Esophagus squamous epithelium (tissue), 5 donors: ENCODE data around the gene ZMYND8. TPM values are rescaled to one million over a fixed set of nuclear protein-coding genes. Genes with fewer than 3 reads are reported as not detected.
"Not testable (repeated sequence)": the region's sequence is repeated elsewhere in the genome, so short reads cannot be mapped to it uniquely, and the experiment has no call there.

Experiments used
- DNase-seq: peaks from one replicate; lab custom pipeline; 2025; lab: John Stamatoyannopoulos, UW
- H3K27ac ChIP-seq, 4 donors: fragments of 200-600 bp; sonication (generic); one replicate each; pipeline ENCODE4 v1.5.1; 2016 to 2019; ENCODE audit warnings: mild to moderate bottlenecking in 1 of 4
- H3K27me3 ChIP-seq, 4 donors: fragments of 200-600 bp; sonication (generic); 1 replicate in 3 of 4; 2 replicates in 1 of 4; pipeline versions ENCODE4 v1.5.1 to v1.6.0; 2017 to 2021; ENCODE audit warnings: antibody characterized with exemption in 1 of 4
- H3K36me3 ChIP-seq, 3 donors: fragments of 200-600 bp; sonication (generic); one replicate each; pipeline ENCODE4 v1.5.1; 2016 to 2019
- H3K4me1 ChIP-seq, 3 donors: fragments of 200-600 bp; sonication (generic); one replicate each; pipeline ENCODE4 v1.5.1; 2017 to 2019
- H3K4me3 ChIP-seq, 4 donors: fragments of 200-600 bp; sonication (generic); 1 replicate in 3 of 4; 2 replicates in 1 of 4; pipeline ENCODE4 v1.5.1; 2016 to 2019; ENCODE audit warnings: mild to moderate bottlenecking in 2 of 4, moderate library complexity in 1 of 4
- H3K9me3 ChIP-seq, 3 donors: fragments of 200-600 bp; sonication (generic); one replicate each; pipeline ENCODE4 v1.5.1; 2016 to 2019
- CTCF ChIP-seq, 6 experiments: fragments of 450-650 bp in 4 of 6; fragments of 200-600 bp in 2 of 6; sonication (generic) in 2 of 6; IDR thresholded peaks; one replicate each; pipeline ENCODE4 v1.5.1; 2016 to 2019; ENCODE audit warnings: antibody characterized with exemption in 6 of 6, mild to moderate bottlenecking in 4 of 6, moderate library complexity in 4 of 6
- POLR2A ChIP-seq, 4 donors: fragments of 450-650 bp; IDR thresholded peaks; one replicate each; pipeline ENCODE4 v1.6.1; 2017; ENCODE audit warnings: antibody characterized with exemption in 4 of 4, mild to moderate bottlenecking in 4 of 4, moderate library complexity in 3 of 4
- WGBS, 2 donors: methylation state at CpG; one replicate each; pipeline ENCODE4 v1.1.5; 2018; 5-methylcytosine and 5-hydroxymethylcytosine counted together
- intact Hi-C: fragments of 100-400 bp; cut with DNase I; formaldehyde crosslinking; loops from one replicate; pipeline ENCODE4 v1.15.0; 2022
- total RNA-seq, 4 donors: library from RNA; depleted of rRNA; stranded (reverse); fragments of >200 nt; gene quantifications; one replicate each; pipeline ENCODE4 v1.1.0, GENCODE V29; 2016
- donor health status: DM: yes; HTN: yes; CAD: no.

The ZMYND8 gene
- total RNA-seq, 4 donors from 2014 or later, result 21.5 to 26.3 (median 24.3) TPM

- Histone ChIP-seq H3K4me3 (no peak overlapping the region), H3K9me3 (no peaks in the 10 kb centered on the region), H3K4me1 (peaks cover 0 to 31% (median 4%) of the 10 kb centered on the region in 3 donors), H3K27me3 (no peaks in the 10 kb centered on the region), H3K36me3 (peaks cover 18 to 90% (median 19%) of the 10 kb centered on the region in 3 donors), H3K27ac (peak overlapping the region in 2 of 4 donors; percentile 17 to 56)
- intact Hi-C loops, result no loop called here
- 75 to 87% methylated on average over 15 of the region's 15 CpGs for whole genome bisulfite sequencing, 2 donors
- TF ChIP-seq CTCF (IDR thresholded peaks at IDR 0.05) (no peak), POLR2A (IDR thresholded peaks at IDR 0.05) (no peak)
- no peak for DNase-seq
Measured at GRCh38 chr20:47262365-47263013, 94.0 kb downstream of the ZMYND8 start.

GRCh38 chr20:47262008-47262364 lies 94.5 kb downstream of the ZMYND8 start:
- DNase-seq, result no peak
- Histone ChIP-seq H3K27ac (no peak overlapping the region), H3K4me1 (peaks cover 0 to 31% (median 4%) of the 10 kb centered on the region in 3 donors), H3K4me3 (no peak overlapping the region), H3K36me3 (peaks cover 18 to 86% (median 19%) of the 10 kb centered on the region in 3 donors), H3K9me3 (no peaks in the 10 kb centered on the region), H3K27me3 (no peaks in the 10 kb centered on the region)
- intact Hi-C loops, result no loop called here
- WGBS, 2 donors, result 83 to 96% methylated on average over 8 of the region's 8 CpGs
- TF ChIP-seq CTCF (IDR thresholded peaks at IDR 0.05) (no peak), POLR2A (IDR thresholded peaks at IDR 0.05) (no peak)

DNA sequence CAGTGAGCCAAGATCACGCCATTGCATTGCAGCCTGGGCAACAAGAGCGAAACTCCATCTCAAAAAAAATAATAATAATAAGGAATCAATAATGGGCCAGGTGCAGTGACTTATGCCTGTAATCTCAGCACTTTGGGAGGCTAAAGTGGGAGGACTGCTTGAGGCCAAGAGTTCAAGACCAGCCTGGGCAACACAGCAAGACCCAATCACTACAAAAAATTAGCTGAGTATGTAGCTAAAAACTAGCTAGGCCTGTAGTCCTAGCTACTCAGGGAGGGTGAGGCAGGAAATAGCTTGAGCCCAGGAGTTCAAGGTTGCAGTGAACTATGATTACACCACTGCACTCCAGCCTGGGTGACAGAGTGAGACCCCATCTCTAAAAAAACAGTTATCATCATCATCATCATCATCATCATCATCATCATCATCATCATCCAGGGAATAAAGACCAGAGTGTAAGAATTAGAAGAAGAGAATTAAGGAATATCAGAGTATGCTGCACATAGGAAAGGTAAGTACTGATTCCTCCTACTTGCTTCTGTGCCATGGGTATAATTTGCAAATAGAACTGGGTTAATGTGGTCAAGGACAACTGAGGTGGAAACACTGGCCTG lies 95.2 kb downstream of the ZMYND8 start:
- DNase-seq, H3K4me3 ChIP-seq, H3K9me3 ChIP-seq, intact Hi-C loops, H3K27me3 ChIP-seq, H3K27ac ChIP-seq: not testable (repeated sequence)
- 97% methylated on average over 2 of the region's 2 CpGs; no CpG with 5 or more reads in 1 of the 2 donors for WGBS, 2 donors
- H3K36me3 ChIP-seq, result peaks cover 18 to 86% (median 19%) of the 10 kb centered on the region in 3 donors
- peaks cover 0 to 31% (median 4%) of the 10 kb centered on the region in 3 donors for H3K4me1 ChIP-seq

DNA sequence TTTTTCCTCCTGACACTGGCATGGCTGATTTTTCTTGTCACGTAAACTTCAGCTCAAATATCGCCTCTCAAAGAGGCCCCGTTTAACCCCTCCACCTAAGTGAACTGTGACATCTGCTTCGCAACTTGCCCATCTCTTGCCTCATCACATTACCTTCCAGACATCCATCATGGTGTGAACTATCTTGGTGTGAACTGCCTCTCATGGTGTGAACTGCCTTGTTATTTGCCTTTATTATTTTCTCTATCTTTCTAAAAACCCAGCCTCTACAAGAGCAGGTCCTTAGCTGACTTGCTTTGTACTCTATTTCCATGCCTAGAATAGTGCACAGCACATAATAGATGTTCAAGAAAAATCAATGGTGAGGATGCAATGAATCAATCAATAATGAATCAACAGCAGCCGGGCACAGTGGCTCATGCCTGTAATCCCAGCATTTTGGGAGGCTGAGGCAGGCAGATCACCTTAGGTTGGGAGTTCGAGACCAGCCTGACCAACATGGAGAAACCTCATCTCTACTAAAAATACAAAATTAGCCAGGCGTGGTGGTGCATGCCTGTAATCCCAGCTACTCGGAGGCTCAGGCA lies 95.9 kb downstream of the ZMYND8 start:
- intact Hi-C loops, H3K27me3 ChIP-seq, H3K4me3 ChIP-seq, H3K27ac ChIP-seq, DNase-seq, H3K9me3 ChIP-seq: not testable (repeated sequence)
- WGBS, 2 donors, result 91 to 94% methylated on average over 7 to 8 of the region's 8 CpGs
- Histone ChIP-seq H3K36me3 (peaks cover 18 to 85% (median 19%) of the 10 kb centered on the region in 3 donors), H3K4me1 (peaks cover 0 to 31% (median 4%) of the 10 kb centered on the region in 3 donors)

DNA sequence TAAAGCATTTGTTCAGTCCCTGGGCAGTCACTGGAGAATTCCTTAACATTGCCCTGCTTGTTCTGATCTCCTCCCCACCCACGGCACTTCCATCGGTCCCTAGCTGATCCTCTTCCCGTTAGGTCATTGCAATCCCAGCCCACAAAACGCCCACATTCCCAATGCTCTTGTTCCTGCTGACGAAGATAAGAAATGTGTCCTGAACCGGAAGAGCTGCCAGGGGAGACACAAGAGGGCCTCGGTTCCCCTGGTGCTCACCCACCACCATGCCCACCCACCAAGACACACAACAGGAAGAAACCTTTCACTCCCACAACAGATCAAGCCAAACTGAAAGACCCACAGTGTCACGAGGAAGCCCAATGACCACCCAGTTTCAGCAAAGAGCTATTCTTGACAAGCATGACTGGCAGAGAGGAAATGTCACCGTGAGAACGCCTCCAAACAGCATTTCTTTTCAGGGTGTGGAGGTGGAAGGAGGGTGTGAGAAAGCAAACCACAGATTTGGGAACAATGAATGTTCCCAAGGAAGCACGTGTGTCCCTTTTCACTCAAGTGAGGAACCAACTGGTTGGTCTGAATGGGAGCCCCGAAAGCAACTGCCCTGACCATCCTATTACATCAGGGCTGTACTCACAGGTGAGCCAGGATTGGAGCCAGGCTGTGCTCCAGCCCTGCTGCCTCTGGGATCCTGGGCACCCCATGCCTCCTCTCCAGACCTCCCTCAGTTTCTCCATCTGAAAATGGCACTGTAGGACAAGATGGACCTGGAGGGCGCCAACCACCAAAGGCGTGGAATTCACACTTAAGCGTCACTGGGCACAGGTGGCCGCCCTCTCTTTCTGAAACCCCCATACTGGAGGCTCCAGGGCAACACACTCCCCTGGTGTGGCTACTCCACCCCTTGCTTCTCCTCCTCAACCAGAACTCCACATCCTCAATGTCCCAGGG lies 97.5 kb downstream of the ZMYND8 start:
- Histone ChIP-seq H3K9me3 (no peaks in the 10 kb centered on the region), H3K36me3 (peaks cover 18 to 83% (median 19%) of the 10 kb centered on the region in 3 donors), H3K4me3 (no peak overlapping the region), H3K4me1 (peaks cover 0 to 29% (median 0%) of the 10 kb centered on the region in 3 donors), H3K27ac (peak overlapping the region; percentile 45 to 79 (median 54)), H3K27me3 (no peaks in the 10 kb centered on the region)
- no peak for TF ChIP-seq POLR2A (IDR thresholded peaks at IDR 0.05)
- intact Hi-C loops, result no loop called here
- no peak for DNase-seq
- 61 to 63% methylated on average over 12 to 13 of the region's 16 CpGs for WGBS, 2 donors

DNA sequence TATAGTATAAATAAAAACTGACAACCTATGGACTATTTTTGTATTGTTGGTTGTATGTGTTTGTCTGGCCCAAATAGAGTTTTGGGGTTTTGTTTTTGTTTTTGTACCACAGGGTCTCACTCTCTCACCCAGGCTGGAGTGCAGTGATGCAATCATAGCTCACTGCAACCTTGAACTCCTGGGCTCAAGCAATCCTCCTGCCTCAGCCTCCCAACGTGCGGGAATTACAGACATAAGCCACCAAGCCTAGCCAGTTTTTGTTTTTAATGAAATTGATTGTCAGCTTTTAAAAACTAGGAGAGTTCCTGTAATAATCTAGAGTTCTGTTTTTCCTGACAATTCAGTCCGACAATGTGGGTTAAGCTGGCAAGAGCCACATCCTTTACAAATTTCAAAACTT lies 98.7 kb downstream of the ZMYND8 start:
- intact Hi-C loops, result no loop called here

More for the DNA sequence above, 98.7 kb downstream of the ZMYND8 start:
- H3K27ac ChIP-seq, result peak overlapping the region; percentile 45 to 79 (median 54)
- 71 to 72% methylated on average over 3 of the region's 3 CpGs for WGBS, 2 donors
- peaks cover 0 to 34% (median 1%) of the 10 kb centered on the region in 3 donors for H3K4me1 ChIP-seq
- H3K27me3 ChIP-seq, result no peaks in the 10 kb centered on the region
- DNase-seq, result no peak
- no peak overlapping the region for H3K4me3 ChIP-seq
- peaks cover 18 to 83% (median 19%) of the 10 kb centered on the region in 3 donors for H3K36me3 ChIP-seq
- H3K9me3 ChIP-seq, result no peaks in the 10 kb centered on the region
- TF ChIP-seq CTCF (IDR thresholded peaks at IDR 0.05) (no peak), POLR2A (IDR thresholded peaks at IDR 0.05) (no peak)
